Endothelial cell of umbilical vein (primary cell): Measurements from ENCODE around the gene IL10RB. TPM values are rescaled to one million over a fixed set of nuclear protein-coding genes. Genes with fewer than 3 reads are reported as not detected.

Experiments
- BruUV-seq: library from RNA; stranded (reverse); fragments of 400-500 nt; replicated peaks from 2 replicates; lab custom pipeline; 2021; lab: Mats Ljungman, UMichigan
- CTCF ChIA-PET: fragments of 300-600, 350-600 bp; sonication (Branson Sonifier 250); formaldehyde crosslinking; loops from one replicate; lab custom pipeline; 2021; ENCODE audit warnings: antibody characterized with exemption, inconsistent platforms; lab: Charles Lee
- POLR2A ChIA-PET: fragments of 300-600, 350-600 bp; sonication (Branson Sonifier 250); formaldehyde crosslinking; loops from one replicate; lab custom pipeline; 2021; ENCODE audit warnings: antibody characterized with exemption, inconsistent platforms; lab: Charles Lee
- DNase-seq: peaks from one replicate; pipeline ENCODE4 v3.0.0-alpha.2; 2011; ENCODE audit warnings: low read depth, low spot score
- FAIRE-seq: peaks from 2 replicates; lab custom pipeline; 2011; peaks lifted over from hg19 to GRCh38; lab: Jason Lieb, UNC
- H2AFZ ChIP-seq: 2 replicates; pipeline ENCODE4 v1.6.0; 2012; ENCODE audit warnings: low read depth, low read length, control low read depth, inconsistent platforms
- H3K27ac ChIP-seq: 2 replicates; pipeline ENCODE4 v1.5.1; 2011; ENCODE audit warnings: low read depth, mild to moderate bottlenecking, control low read depth, low read length, moderate library complexity; ENCODE audit not compliant: insufficient read depth
- H3K27me3 ChIP-seq, 2 experiments: 2 replicates each; pipeline versions ENCODE4 v1.6.0 to v1.6.1; 2011; ENCODE audit warnings: low read length in 2 of 2, mixed read lengths in 1 of 2; ENCODE audit not compliant: control insufficient read depth in 2 of 2, insufficient read depth in 2 of 2
- H3K36me3 ChIP-seq, 2 experiments: 2 replicates in 1 of 2; 3 replicates in 1 of 2; pipeline ENCODE4 v1.5.1; 2011; ENCODE audit warnings: low read length in 2 of 2, mild to moderate bottlenecking in 1 of 2, moderate library complexity in 1 of 2; ENCODE audit not compliant: control insufficient read depth in 2 of 2, insufficient read depth in 2 of 2; ENCODE audit errors: extremely low read depth in 1 of 2
- H3K4me1 ChIP-seq: 3 replicates; pipeline ENCODE4 v1.5.1; 2011; ENCODE audit warnings: mild to moderate bottlenecking, low read length; ENCODE audit not compliant: control insufficient read depth, insufficient read depth; ENCODE audit errors: extremely low read depth
- H3K4me2 ChIP-seq: 2 replicates; pipeline ENCODE4 v1.6.1; 2011; ENCODE audit warnings: low read length, control low read depth, mixed read lengths; ENCODE audit not compliant: insufficient read depth
- H3K4me3 ChIP-seq, 3 experiments: fragments of 200-600 bp in 1 of 3; sonication (generic), shearing (Covaris generic) in 1 of 3; replicated peaks in 1 of 3; 2 replicates each; pipeline ENCODE4 v1.5.1; 2011 to 2016; ENCODE audit warnings: control low read depth in 3 of 3, low read length in 3 of 3, mild to moderate bottlenecking in 2 of 3, inconsistent platforms in 1 of 3, low read depth in 1 of 3, moderate library complexity in 1 of 3; ENCODE audit not compliant: insufficient read depth in 1 of 3
- H3K79me2 ChIP-seq: 2 replicates; pipeline ENCODE4 v1.6.0; 2012; ENCODE audit warnings: low read length, inconsistent platforms; ENCODE audit not compliant: control insufficient read depth, insufficient read depth
- H3K9ac ChIP-seq: replicated peaks from 2 replicates; pipeline ENCODE3; 2011; ENCODE audit warnings: low read length, control low read depth; ENCODE audit not compliant: insufficient read depth; ENCODE audit errors: extremely low read depth
- H3K9me1 ChIP-seq: replicated peaks from 3 replicates; pipeline ENCODE4 v1.6.0; 2011; ENCODE audit warnings: mild to moderate bottlenecking, low read length; ENCODE audit not compliant: control insufficient read depth, insufficient read depth; ENCODE audit errors: extremely low read depth
- H3K9me3 ChIP-seq: replicated peaks from 2 replicates; pipeline ENCODE4 v1.5.1; 2012; ENCODE audit warnings: low read length, inconsistent platforms; ENCODE audit not compliant: control insufficient read depth, insufficient read depth
- H4K20me1 ChIP-seq: replicated peaks from 2 replicates; pipeline ENCODE3; 2011; ENCODE audit warnings: mild to moderate bottlenecking, low read length; ENCODE audit not compliant: control insufficient read depth, insufficient read depth; ENCODE audit errors: extremely low read depth
- EZH2 ChIP-seq: IDR thresholded peaks from 2 replicates; pipeline ENCODE4 v1.6.1; 2012; ENCODE audit warnings: borderline replicate concordance, low read depth, mild to moderate bottlenecking, moderate library complexity, low read length, inconsistent platforms; ENCODE audit not compliant: severe bottlenecking
- FOS ChIP-seq: IDR thresholded peaks from 2 replicates; pipeline ENCODE4 v1.6.1; 2011; ENCODE audit warnings: mild to moderate bottlenecking, low read length, moderate library complexity, borderline replicate concordance; ENCODE audit not compliant: insufficient read depth
- GATA2 ChIP-seq: IDR thresholded peaks from 2 replicates; pipeline ENCODE4 v1.7.0; 2011; ENCODE audit warnings: low read depth, mild to moderate bottlenecking, moderate library complexity, mixed read lengths, low read length; ENCODE audit not compliant: insufficient read length, insufficient read depth
- JUN ChIP-seq: IDR thresholded peaks from 2 replicates; pipeline ENCODE4 v1.6.1; 2011; ENCODE audit warnings: borderline replicate concordance, low read depth; ENCODE audit not compliant: insufficient read length, insufficient read depth
- MYC ChIP-seq: IDR thresholded peaks from one replicate; pipeline ENCODE4 v1.6.1; 2011; ENCODE audit warnings: mild to moderate bottlenecking, low read depth, low read length
- POLR2A ChIP-seq: IDR thresholded peaks from 2 replicates; pipeline ENCODE4 v1.6.1; 2012; ENCODE audit warnings: low read depth, mild to moderate bottlenecking, control low read depth, low read length
- POLR2AphosphoS5 ChIP-seq: IDR thresholded peaks from 2 replicates; pipeline ENCODE4 v1.6.1; 2012; ENCODE audit warnings: low read depth, mild to moderate bottlenecking, control low read depth, low read length, moderate library complexity; ENCODE audit not compliant: insufficient read depth
- dilution Hi-C: fragments of 300-500 bp; cut with MboI; formaldehyde crosslinking; loops from one replicate; pipeline ENCODE4 v1.15.0; 2019; ENCODE audit warnings: low sequenced_read_pairs; ENCODE audit not compliant: extremely low pct_ligation_motif_present
- intact Hi-C: fragments of 100-400 bp; cut with micrococcal nuclease; formaldehyde crosslinking; loops from one replicate; pipeline ENCODE4 v1.10.0; 2022
- polyA plus RNA-seq, 4 experiments: library from polyadenylated mRNA; depleted of rRNA in 3 of 4; stranded (reverse) in 3 of 4; unstranded in 1 of 4; fragments of >200 nt; gene quantifications; 2 replicates each; pipeline versions ENCODE4 v1.2.1 to v1.2.3, GENCODE V29; 2011 to 2012; ENCODE audit warnings: missing spikeins in 1 of 4
- total RNA-seq: library from RNA; stranded (reverse); gene quantifications from 2 replicates; pipeline ENCODE4 v1.2.3, GENCODE V29; 2021
- TF ChIP-seq, protein P1 (sequence below), 2 donors: IDR thresholded peaks; 1 replicate in 1 of 2; 2 replicates in 1 of 2; pipeline ENCODE4 v1.5.1; 2011; ENCODE audit warnings: low read length in 2 of 2, mild to moderate bottlenecking in 2 of 2, moderate library complexity in 2 of 2, control low read depth in 1 of 2, inconsistent platforms in 1 of 2, low read depth in 1 of 2; ENCODE audit not compliant: insufficient read depth in 1 of 2; ENCODE audit errors: extremely low read depth in 1 of 2
- TF ChIP-seq, protein P2 (sequence below): IDR thresholded peaks from 2 replicates; pipeline ENCODE4 v1.6.1; 2011; ENCODE audit not compliant: insufficient read depth, insufficient read length

IL10RB gene
- total and polyA plus RNA-seq, 2 donors (not counting 3 experiments of a cell fraction or from before 2014, with no cell fraction given) = 21.9 to 31.4 TPM

DNA sequence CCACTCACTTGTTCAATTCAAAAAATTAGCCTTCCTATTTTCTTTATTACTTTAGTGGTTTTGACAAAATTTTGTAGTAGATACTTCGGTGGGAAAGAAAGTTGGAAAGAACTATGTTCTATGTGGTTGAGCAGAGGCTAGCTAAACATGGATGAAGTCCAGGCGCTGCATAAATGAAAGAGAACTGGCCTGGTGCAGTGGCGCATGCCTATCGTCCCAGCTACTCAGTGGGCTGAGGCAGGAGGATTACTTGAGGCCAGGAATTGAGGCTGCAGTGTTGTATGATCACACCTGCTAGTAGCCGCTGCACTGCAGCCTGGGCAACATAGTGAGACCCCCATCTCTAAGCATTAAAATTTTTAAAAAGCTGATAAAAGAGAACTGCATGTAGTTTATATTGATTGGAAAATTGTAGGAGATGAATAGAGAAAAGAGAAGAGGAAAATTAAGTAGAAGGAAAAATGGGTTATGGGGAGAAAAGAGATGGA lies 79.6 kb downstream of the IL10RB start:
- H3K9me3 ChIP-seq = no peaks in the 10 kb centered on the region
- peaks cover 1% of the 10 kb centered on the region for H3K9me1 ChIP-seq
- dilution Hi-C loops = no loop called here
- H2AFZ ChIP-seq = no peak overlapping the region
- intact Hi-C loops = no loop called here
- H3K27me3 ChIP-seq = no peaks in the 10 kb centered on the region
- TF ChIP-seq EZH2 (no peak), GATA2 (no peak), FOS (no peak), MYC (no peak), POLR2A (no peak), JUN (no peak), POLR2AphosphoS5 (no peak)
- TF ChIP-seq, protein P1, sequence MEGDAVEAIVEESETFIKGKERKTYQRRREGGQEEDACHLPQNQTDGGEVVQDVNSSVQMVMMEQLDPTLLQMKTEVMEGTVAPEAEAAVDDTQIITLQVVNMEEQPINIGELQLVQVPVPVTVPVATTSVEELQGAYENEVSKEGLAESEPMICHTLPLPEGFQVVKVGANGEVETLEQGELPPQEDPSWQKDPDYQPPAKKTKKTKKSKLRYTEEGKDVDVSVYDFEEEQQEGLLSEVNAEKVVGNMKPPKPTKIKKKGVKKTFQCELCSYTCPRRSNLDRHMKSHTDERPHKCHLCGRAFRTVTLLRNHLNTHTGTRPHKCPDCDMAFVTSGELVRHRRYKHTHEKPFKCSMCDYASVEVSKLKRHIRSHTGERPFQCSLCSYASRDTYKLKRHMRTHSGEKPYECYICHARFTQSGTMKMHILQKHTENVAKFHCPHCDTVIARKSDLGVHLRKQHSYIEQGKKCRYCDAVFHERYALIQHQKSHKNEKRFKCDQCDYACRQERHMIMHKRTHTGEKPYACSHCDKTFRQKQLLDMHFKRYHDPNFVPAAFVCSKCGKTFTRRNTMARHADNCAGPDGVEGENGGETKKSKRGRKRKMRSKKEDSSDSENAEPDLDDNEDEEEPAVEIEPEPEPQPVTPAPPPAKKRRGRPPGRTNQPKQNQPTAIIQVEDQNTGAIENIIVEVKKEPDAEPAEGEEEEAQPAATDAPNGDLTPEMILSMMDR (IDR thresholded peaks at IDR 0.05; ENCODE audit: extremely low read depth in 1 of 2, insufficient read depth in 1 of 2, low read depth in 1 of 2, low read length in 2 of 2) = no peak
- TF ChIP-seq, protein P2, sequence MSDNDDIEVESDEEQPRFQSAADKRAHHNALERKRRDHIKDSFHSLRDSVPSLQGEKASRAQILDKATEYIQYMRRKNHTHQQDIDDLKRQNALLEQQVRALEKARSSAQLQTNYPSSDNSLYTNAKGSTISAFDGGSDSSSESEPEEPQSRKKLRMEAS = no peak
- H3K4me2 ChIP-seq = no peak overlapping the region
- ChIA-PET POLR2A (no interaction called here), CTCF (interaction anchor here (1.0 kb wide), 1 partner anchor 21 kb away, joined by 4 read pairs; the partner anchor contains the start of gene IFNAR1)
- H3K9ac ChIP-seq = no peak overlapping the region
- no peaks in the 10 kb centered on the region for H4K20me1 ChIP-seq
- no peak overlapping the region for H3K27ac ChIP-seq
- no peak for FAIRE-seq
- no peak for DNase-seq
- no peaks in the 10 kb centered on the region for H3K79me2 ChIP-seq
- peaks cover 8% of the 10 kb centered on the region for H3K4me1 ChIP-seq
- no peaks in the 10 kb centered on the region for H3K36me3 ChIP-seq
- no TSS peak for BruUV-seq
- no peak overlapping the region for H3K4me3 ChIP-seq

Other genes with a start within 250 kb of the IL10RB start
- not detected in 2 replicates for gene OLIG2, start 240.4 kb upstream of the IL10RB start, total RNA-seq
- not detected in 2 replicates for gene OLIG2, start 240.4 kb upstream of the IL10RB start, polyA plus RNA-seq
- gene OLIG1, start 196.2 kb upstream of the IL10RB start, total RNA-seq = not detected in 2 replicates
- gene OLIG1, start 196.2 kb upstream of the IL10RB start, polyA plus RNA-seq = not detected in 2 replicates
- 37.0 and 42.1 TPM in 2 replicates for gene IFNAR2, start 36.4 kb upstream of the IL10RB start, total RNA-seq
- 19.8 and 22.8 TPM in 2 replicates for gene IFNAR2, start 36.4 kb upstream of the IL10RB start, polyA plus RNA-seq
- 44.6 and 47.8 TPM in 2 replicates for gene IFNAR1, start 58.6 kb downstream of the IL10RB start, total RNA-seq
- gene IFNAR1, start 58.6 kb downstream of the IL10RB start, polyA plus RNA-seq = 7.1 and 16.2 TPM in 2 replicates
- 46.1 and 47.3 TPM in 2 replicates for gene IFNGR2, start 137.0 kb downstream of the IL10RB start, total RNA-seq
- 44.2 and 55.3 TPM in 2 replicates for gene IFNGR2, start 137.0 kb downstream of the IL10RB start, polyA plus RNA-seq
- gene TMEM50B, start 213.6 kb downstream of the IL10RB start, total RNA-seq = 29.3 and 29.7 TPM in 2 replicates
- gene TMEM50B, start 213.6 kb downstream of the IL10RB start, polyA plus RNA-seq = 17.3 and 25.1 TPM in 2 replicates
- gene DNAJC28, start 225.3 kb downstream of the IL10RB start, total RNA-seq = 0.82 and 1.0 TPM in 2 replicates
- gene DNAJC28, start 225.3 kb downstream of the IL10RB start, polyA plus RNA-seq = 0.19 and 0.32 TPM in 2 replicates